GM12878 (cell line): Measurements from ENCODE around the gene FLT4. TPM values are rescaled to one million over a fixed set of nuclear protein-coding genes. Genes with fewer than 3 reads are reported as not detected.

ENCODE experiments used
- ATAC-seq: fragments of 200-7000 bp; cut with Tn5 transposase; 3 replicates; pipeline ENCODE4 v1.9.1; 2020; ENCODE audit warnings: mild to moderate bottlenecking, moderate library complexity
- BruUV-seq: library from RNA; stranded (reverse); fragments of 400-500 nt; replicated peaks from 2 replicates; lab custom pipeline; 2021; lab: Mats Ljungman, UMichigan
- CTCF ChIA-PET: fragments of 300-600 bp; sonication (Branson Sonifier 250); formaldehyde crosslinking; extraction: SDS; loops from one replicate; lab custom pipeline; 2021; ENCODE audit warnings: inconsistent platforms; lab: Yijun Ruan, JAX
- POLR2A ChIA-PET: fragments of 350-600 bp; formaldehyde crosslinking; extraction: SDS; loops from one replicate; lab custom pipeline; 2021; ENCODE audit warnings: inconsistent platforms; lab: Charles Lee
- RAD21 ChIA-PET: fragments of 300-600 bp; sonication (Branson Sonifier 250); formaldehyde crosslinking; loops from one replicate; lab custom pipeline; 2023; ENCODE audit warnings: antibody characterized with exemption; ENCODE audit not compliant: unreplicated experiment; lab: Charles Lee
- SMC1A ChIA-PET: fragments of 300-600 bp; sonication (Branson Sonifier 250); formaldehyde crosslinking; loops from one replicate; lab custom pipeline; 2023; ENCODE audit not compliant: unreplicated experiment, uncharacterized antibody; lab: Charles Lee
- DNase-seq: peaks from one replicate; pipeline ENCODE4 v3.0.0-alpha.2; 2011; ENCODE audit warnings: low read depth, low spot score
- FAIRE-seq: peaks from 3 replicates; lab custom pipeline; 2011; peaks lifted over from hg19 to GRCh38; lab: Jason Lieb, UNC
- H2AFZ ChIP-seq: 2 replicates; pipeline ENCODE4 v1.6.0; 2011; ENCODE audit warnings: low read depth, low read length, control low read depth; ENCODE audit not compliant: control insufficient read depth
- H3K27ac ChIP-seq: 2 replicates; pipeline ENCODE4 v1.5.1; 2011; ENCODE audit warnings: control low read depth; ENCODE audit not compliant: control insufficient read depth, insufficient read depth
- H3K27me3 ChIP-seq, 2 experiments: replicated peaks in 1 of 2; 2 replicates each; pipeline versions ENCODE4 v1.6.0 to v1.6.1; 2011; ENCODE audit warnings: low read length in 1 of 2; ENCODE audit not compliant: control insufficient read depth in 2 of 2, insufficient read depth in 2 of 2
- H3K36me3 ChIP-seq, 2 experiments: 2 replicates each; pipeline ENCODE4 v1.5.1; 2011; ENCODE audit warnings: low read length in 1 of 2; ENCODE audit not compliant: control insufficient read depth in 2 of 2, insufficient read depth in 2 of 2
- H3K4me1 ChIP-seq: 2 replicates; pipeline ENCODE4 v1.6.1; 2011; ENCODE audit warnings: mild to moderate bottlenecking, low read length, moderate library complexity, mixed read lengths; ENCODE audit not compliant: control insufficient read depth, insufficient read depth
- H3K4me2 ChIP-seq: 2 replicates; pipeline ENCODE4 v1.6.0; 2011; ENCODE audit warnings: control low read depth; ENCODE audit not compliant: control insufficient read depth, insufficient read depth
- H3K4me3 ChIP-seq: fragments of 200-600 bp; sonication (generic); 2 replicates; pipeline ENCODE4 v1.5.1; 2016
- H3K79me2 ChIP-seq: 2 replicates; pipeline ENCODE4 v1.6.0; 2011; ENCODE audit warnings: low read length; ENCODE audit not compliant: control insufficient read depth, insufficient read depth
- H3K9ac ChIP-seq: 2 replicates; pipeline ENCODE4 v1.8.0; 2011; ENCODE audit warnings: low read length, control low read depth, mixed read lengths; ENCODE audit not compliant: control insufficient read depth, insufficient read depth
- H3K9me3 ChIP-seq: replicated peaks from 3 replicates; pipeline ENCODE4 v1.5.1; 2011; ENCODE audit warnings: mild to moderate bottlenecking, low read length; ENCODE audit not compliant: control insufficient read depth, insufficient read depth
- H4K20me1 ChIP-seq: 2 replicates; pipeline ENCODE4 v1.6.0; 2011; ENCODE audit not compliant: control insufficient read depth, insufficient read depth
- BCL11A ChIP-seq: IDR thresholded peaks from 2 replicates; pipeline ENCODE4 v1.6.1; 2011; ENCODE audit warnings: low read depth, low read length
- FOXK2 ChIP-seq: fragments of 450-650 bp; IDR thresholded peaks from 2 replicates; pipeline ENCODE4 v1.6.1; 2017; ENCODE audit warnings: mild to moderate bottlenecking, moderate library complexity
- MXI1 ChIP-seq: fragments of 150-350 bp; IDR thresholded peaks from 2 replicates; pipeline ENCODE4 v1.6.1; 2011; ENCODE audit warnings: low read depth, mild to moderate bottlenecking, inconsistent platforms, low read length, improper control_type of control experiment
- PAX5 ChIP-seq: IDR thresholded peaks from 2 replicates; pipeline ENCODE4 v1.6.1; 2011; ENCODE audit warnings: low read depth, low read length, borderline replicate concordance
- RBBP5 ChIP-seq: fragments of 200-600 bp; sonication (generic); conservative IDR thresholded peaks from 2 replicates; pipeline ENCODE4 v1.6.1; 2016
- RCOR1 ChIP-seq: conservative IDR thresholded peaks from 2 replicates; pipeline ENCODE4 v1.6.1; 2012; ENCODE audit warnings: low read depth, low read length, improper control_type of control experiment
- SRF ChIP-seq, 2 experiments: IDR thresholded peaks; 2 replicates each; pipeline ENCODE4 v1.6.1; 2011; ENCODE audit warnings: low read depth in 2 of 2, low read length in 2 of 2, mild to moderate bottlenecking in 1 of 2, moderate library complexity in 1 of 2
- WGBS: methylation state at CpG from one replicate; pipeline ENCODE4 v1.1.6; 2016; ENCODE audit warnings: low lambda C conversion rate; ENCODE audit not compliant: insufficient replicate concordance, insufficient coverage; ENCODE audit errors: missing lambda C conversion rate; 5-methylcytosine and 5-hydroxymethylcytosine counted together
- in situ Hi-C: fragments of 300-500 bp; cut with MboI; formaldehyde crosslinking; loops from 9 replicates; pipeline ENCODE4 v1.14.3; 2018; ENCODE audit warnings: mixed read lengths
- intact Hi-C: fragments of 100-400 bp; cut with micrococcal nuclease; formaldehyde crosslinking; loops from one replicate; pipeline ENCODE4 v1.14.2; 2022; ENCODE audit not compliant: unreplicated experiment
- polyA plus RNA-seq, 11 experiments: library from polyadenylated mRNA; depleted of rRNA in 4 of 11; unstranded in 6 of 11; stranded (reverse) in 5 of 11; fragments of >200 nt; fragmentation: Nextera tagmentation in 4 of 11; fragmentation: Illumina TruSeq in 1 of 11; extraction: Ambion mirVana in 4 of 11; extraction: Trizol in 1 of 11; gene quantifications; 1 replicate in 1 of 11; 2 replicates in 10 of 11; pipeline versions ENCODE4 v1.2.1 to v1.2.3, GENCODE V29; 2011 to 2016; ENCODE audit warnings: inconsistent platforms in 2 of 11, missing spikeins in 2 of 11, low read depth in 1 of 11
- total RNA-seq, 4 experiments: library from RNA; depleted of rRNA in 3 of 4; stranded (reverse); fragments of >200 nt in 3 of 4; fragmentation: Illumina TruSeq in 1 of 4; extraction: Trizol in 1 of 4; gene quantifications; 2 replicates each; pipeline versions ENCODE4 v1.2.1 to v1.2.3, GENCODE V29; 2013 to 2021
- TF ChIP-seq, protein P1 (sequence below): fragments of 450-650 bp; IDR thresholded peaks from 2 replicates; pipeline ENCODE4 v1.6.1; 2017; ENCODE audit warnings: low read depth, mild to moderate bottlenecking, moderate library complexity
- TF ChIP-seq, protein P2 (sequence below): fragments of 450-650 bp; IDR thresholded peaks from 2 replicates; pipeline ENCODE4 v1.6.1; 2016; ENCODE audit warnings: mild to moderate bottlenecking
- TF ChIP-seq, protein P3 (sequence below): fragments of 150-350 bp; IDR thresholded peaks from 2 replicates; pipeline ENCODE4 v1.6.1; 2016; ENCODE audit warnings: low read depth, low read length

The FLT4 gene
- total and polyA plus RNA-seq, 10 of the 15 experiments (the other 5 are each of a cell fraction or from before 2014, with no cell fraction given): 0.18 TPM; not detected in 9

DNA sequence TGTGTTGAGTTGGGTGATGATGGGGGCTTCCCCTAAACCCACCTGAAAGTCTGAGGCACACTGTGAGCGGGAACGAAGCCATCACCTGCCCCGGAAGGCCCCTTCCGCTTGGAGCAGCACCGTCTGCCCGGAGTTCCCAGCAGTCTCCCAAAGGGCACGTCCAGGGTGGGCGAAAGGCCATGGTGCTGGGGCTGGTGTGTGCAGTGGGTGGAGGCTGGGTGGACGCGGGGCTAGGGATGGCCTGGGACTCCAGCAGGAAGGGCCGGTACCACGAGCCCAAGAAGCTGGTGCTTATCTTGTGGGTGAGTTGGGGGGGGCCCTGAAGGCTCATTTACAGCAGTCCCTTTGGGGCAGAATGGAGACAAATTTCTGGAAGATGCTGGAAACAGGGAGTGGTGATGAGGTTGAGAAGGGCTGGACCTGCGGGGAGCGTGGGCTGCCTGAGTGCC is 4.6 kb downstream of the FLT4 start:
- intact Hi-C loops: no loop called here
- Histone ChIP-seq H4K20me1 (no peaks in the 10 kb centered on the region), H3K9ac (no peak overlapping the region), H2AFZ (no peak overlapping the region), H3K27me3 (peaks cover 3 to 4% of the 10 kb centered on the region in 2 experiments; a peak in 2 of 4 replicates), H3K4me2 (no peak overlapping the region), H3K79me2 (no peaks in the 10 kb centered on the region), H3K4me3 (no peak overlapping the region), H3K9me3 (no peaks in the 10 kb centered on the region), H3K36me3 (no peaks in the 10 kb centered on the region), H3K27ac (no peak overlapping the region), H3K4me1 (no peaks in the 10 kb centered on the region)
- ChIA-PET SMC1A (no interaction called here), CTCF (no interaction called here), RAD21 (no interaction called here), POLR2A (no interaction called here)
- no peak for ATAC-seq
- WGBS: 50% methylated on average over 14 of the region's 14 CpGs
- BruUV-seq: no TSS peak
- TF ChIP-seq MXI1 (no peak), SRF (IDR thresholded peaks at IDR 0.05; ENCODE audit: low read depth in 2 of 2, low read length in 2 of 2) (no peak), BCL11A (no peak), FOXK2 (no peak), RCOR1 (no peak), PAX5 (no peak), RBBP5 (no peak)
- TF ChIP-seq, protein P1, sequence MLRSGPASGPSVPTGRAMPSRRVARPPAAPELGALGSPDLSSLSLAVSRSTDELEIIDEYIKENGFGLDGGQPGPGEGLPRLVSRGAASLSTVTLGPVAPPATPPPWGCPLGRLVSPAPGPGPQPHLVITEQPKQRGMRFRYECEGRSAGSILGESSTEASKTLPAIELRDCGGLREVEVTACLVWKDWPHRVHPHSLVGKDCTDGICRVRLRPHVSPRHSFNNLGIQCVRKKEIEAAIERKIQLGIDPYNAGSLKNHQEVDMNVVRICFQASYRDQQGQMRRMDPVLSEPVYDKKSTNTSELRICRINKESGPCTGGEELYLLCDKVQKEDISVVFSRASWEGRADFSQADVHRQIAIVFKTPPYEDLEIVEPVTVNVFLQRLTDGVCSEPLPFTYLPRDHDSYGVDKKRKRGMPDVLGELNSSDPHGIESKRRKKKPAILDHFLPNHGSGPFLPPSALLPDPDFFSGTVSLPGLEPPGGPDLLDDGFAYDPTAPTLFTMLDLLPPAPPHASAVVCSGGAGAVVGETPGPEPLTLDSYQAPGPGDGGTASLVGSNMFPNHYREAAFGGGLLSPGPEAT: no peak
- TF ChIP-seq, protein P2, sequence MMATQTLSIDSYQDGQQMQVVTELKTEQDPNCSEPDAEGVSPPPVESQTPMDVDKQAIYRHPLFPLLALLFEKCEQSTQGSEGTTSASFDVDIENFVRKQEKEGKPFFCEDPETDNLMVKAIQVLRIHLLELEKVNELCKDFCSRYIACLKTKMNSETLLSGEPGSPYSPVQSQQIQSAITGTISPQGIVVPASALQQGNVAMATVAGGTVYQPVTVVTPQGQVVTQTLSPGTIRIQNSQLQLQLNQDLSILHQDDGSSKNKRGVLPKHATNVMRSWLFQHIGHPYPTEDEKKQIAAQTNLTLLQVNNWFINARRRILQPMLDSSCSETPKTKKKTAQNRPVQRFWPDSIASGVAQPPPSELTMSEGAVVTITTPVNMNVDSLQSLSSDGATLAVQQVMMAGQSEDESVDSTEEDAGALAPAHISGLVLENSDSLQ: no peak
- TF ChIP-seq, protein P3, sequence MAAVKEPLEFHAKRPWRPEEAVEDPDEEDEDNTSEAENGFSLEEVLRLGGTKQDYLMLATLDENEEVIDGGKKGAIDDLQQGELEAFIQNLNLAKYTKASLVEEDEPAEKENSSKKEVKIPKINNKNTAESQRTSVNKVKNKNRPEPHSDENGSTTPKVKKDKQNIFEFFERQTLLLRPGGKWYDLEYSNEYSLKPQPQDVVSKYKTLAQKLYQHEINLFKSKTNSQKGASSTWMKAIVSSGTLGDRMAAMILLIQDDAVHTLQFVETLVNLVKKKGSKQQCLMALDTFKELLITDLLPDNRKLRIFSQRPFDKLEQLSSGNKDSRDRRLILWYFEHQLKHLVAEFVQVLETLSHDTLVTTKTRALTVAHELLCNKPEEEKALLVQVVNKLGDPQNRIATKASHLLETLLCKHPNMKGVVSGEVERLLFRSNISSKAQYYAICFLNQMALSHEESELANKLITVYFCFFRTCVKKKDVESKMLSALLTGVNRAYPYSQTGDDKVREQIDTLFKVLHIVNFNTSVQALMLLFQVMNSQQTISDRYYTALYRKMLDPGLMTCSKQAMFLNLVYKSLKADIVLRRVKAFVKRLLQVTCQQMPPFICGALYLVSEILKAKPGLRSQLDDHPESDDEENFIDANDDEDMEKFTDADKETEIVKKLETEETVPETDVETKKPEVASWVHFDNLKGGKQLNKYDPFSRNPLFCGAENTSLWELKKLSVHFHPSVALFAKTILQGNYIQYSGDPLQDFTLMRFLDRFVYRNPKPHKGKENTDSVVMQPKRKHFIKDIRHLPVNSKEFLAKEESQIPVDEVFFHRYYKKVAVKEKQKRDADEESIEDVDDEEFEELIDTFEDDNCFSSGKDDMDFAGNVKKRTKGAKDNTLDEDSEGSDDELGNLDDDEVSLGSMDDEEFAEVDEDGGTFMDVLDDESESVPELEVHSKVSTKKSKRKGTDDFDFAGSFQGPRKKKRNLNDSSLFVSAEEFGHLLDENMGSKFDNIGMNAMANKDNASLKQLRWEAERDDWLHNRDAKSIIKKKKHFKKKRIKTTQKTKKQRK: no peak
- no peak for FAIRE-seq
- in situ Hi-C loops: no loop called here
- no peak for DNase-seq
